ENCODE results near the gene ROR1. TPM values are rescaled to one million over a fixed set of nuclear protein-coding genes. Genes with fewer than 3 reads are reported as not detected.
A peak's percentile ranks its signal among the peaks of the same experiment; 100 is the strongest.

ROR1 gene
- polyA plus RNA-seq, 1 of the 3 experiments (the other 2 are of a cell fraction) = 4.0 TPM

DNA sequence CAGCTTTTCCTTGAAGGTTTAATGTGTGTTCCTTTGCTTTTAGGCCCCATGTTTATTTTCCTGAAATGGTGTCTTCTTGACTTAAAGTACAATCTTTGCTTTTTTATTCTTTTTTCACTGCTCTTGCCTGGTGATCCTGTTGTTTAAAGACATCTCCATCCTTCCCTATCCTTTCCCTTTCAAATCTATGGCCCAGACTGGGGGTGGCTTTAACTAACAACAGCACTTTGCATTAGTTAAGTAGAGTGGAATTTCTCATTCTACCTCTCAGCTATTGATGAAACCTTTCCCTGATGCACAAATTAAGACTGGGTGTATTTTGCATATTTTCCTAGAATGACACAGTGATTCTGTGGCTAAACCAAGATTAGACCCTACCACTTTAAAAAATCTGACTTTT is 84.3 kb downstream of the ROR1 start:
- H3F3A ChIP-seq (replicated peaks; ENCODE audit: insufficient read depth) = no peaks in the 10 kb centered on the region
- no peak for TF ChIP-seq POLR2AphosphoS5 (IDR thresholded peaks at IDR 0.05; ENCODE audit: low read depth, low read length)
- no peak for TF ChIP-seq JUND (IDR thresholded peaks at IDR 0.05)
- no peak for TF ChIP-seq EZH2phosphoT487 (IDR thresholded peaks at IDR 0.05; ENCODE audit: borderline replicate concordance, low read depth)
- TF ChIP-seq, protein P1, sequence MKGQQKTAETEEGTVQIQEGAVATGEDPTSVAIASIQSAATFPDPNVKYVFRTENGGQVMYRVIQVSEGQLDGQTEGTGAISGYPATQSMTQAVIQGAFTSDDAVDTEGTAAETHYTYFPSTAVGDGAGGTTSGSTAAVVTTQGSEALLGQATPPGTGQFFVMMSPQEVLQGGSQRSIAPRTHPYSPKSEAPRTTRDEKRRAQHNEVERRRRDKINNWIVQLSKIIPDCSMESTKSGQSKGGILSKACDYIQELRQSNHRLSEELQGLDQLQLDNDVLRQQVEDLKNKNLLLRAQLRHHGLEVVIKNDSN (IDR thresholded peaks at IDR 0.05; ENCODE audit: borderline replicate concordance, low read depth) = no peak
- ChIA-PET CTCF (interaction anchor here (1.3 kb wide), 2 partner anchors 10 to 166 kb away, joined by 3 read pairs; no protein-coding TSS in a partner anchor), POLR2A (no interaction called here)
- no peaks in the 10 kb centered on the region for H3K9me2 ChIP-seq
- peaks cover 0 to 15% of the 10 kb centered on the region in 2 experiments; a peak in 2 of 4 replicates for H3K4me1 ChIP-seq (ENCODE audit: control insufficient read depth in 1 of 2, insufficient read depth in 2 of 2, low read depth in 1 of 2, low read length in 1 of 2)
- no peaks in the 10 kb centered on the region for H3K9me3 ChIP-seq
- H3K36me3 ChIP-seq (replicated peaks in 1 of 2; ENCODE audit: control insufficient read depth in 1 of 2, insufficient read depth in 2 of 2, low read length in 1 of 2) = peaks cover 0 to 4% of the 10 kb centered on the region in 2 experiments
- H4K20me1 ChIP-seq (ENCODE audit: insufficient read depth) = no peaks in the 10 kb centered on the region
- no peak for DNase-seq
- H3K4me3 ChIP-seq (ENCODE audit: low read depth in 2 of 2, low read length in 1 of 2) = no peak overlapping the region
- no peak overlapping the region for H3K4me2 ChIP-seq
- no peaks in the 10 kb centered on the region for H3K79me2 ChIP-seq (ENCODE audit: insufficient read depth)
- H3K9ac ChIP-seq = no peak overlapping the region
- H3K27ac ChIP-seq (ENCODE audit: low read depth in 2 of 2, low read length in 1 of 2) = no peak overlapping the region; a peak in 1 of 4 replicates
- H2AFZ ChIP-seq (ENCODE audit: low read depth) = no peak overlapping the region
- H3K27me3 ChIP-seq (ENCODE audit: insufficient read depth) = no peaks in the 10 kb centered on the region

DNA sequence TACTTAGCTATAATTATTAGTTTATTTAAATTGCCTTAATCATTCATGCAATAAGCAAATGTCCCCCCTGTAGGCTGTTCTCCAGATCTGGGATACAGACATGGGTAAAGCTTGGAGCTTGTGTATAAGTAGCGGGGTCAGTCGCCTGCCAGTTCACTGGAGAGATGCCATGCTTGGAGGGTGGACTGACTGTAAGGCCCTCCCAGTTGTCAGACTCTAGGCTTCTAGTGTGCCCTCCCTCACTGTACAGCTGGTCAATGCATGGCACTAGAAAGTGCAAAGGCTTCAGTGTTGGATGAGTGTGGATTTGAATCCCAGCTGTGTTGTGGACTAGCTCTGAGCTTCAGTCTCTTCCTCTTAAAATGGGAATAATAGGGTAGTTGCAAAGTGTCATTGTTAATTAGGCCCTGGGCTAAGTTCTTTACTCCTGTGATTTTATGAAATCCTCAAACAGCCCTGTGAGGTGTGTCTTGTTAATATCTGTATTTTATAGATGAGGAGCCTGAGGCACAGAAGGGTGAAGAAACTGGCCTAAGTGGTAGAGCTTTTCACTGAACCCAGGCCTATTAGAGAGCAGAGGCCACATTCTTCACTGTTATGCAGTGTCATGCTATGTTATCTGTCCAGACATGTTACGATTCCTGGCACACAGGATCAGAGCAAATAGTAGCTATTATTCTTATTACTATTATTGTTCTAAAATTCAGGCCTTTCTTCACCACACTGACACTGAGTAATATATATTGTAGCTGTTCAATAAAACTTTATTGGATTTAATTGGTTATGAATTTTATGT is 85.9 kb downstream of the ROR1 start:
- H3K9ac ChIP-seq = no peak overlapping the region
- H3K4me3 ChIP-seq (ENCODE audit: low read depth in 2 of 2, low read length in 1 of 2) = no peak overlapping the region
- peaks cover 0 to 4% of the 10 kb centered on the region in 2 experiments for H3K36me3 ChIP-seq (replicated peaks in 1 of 2; ENCODE audit: control insufficient read depth in 1 of 2, insufficient read depth in 2 of 2, low read length in 1 of 2)
- H3K9me2 ChIP-seq = no peaks in the 10 kb centered on the region
- ChIA-PET CTCF (interaction anchor here (1.1 to 1.5 kb wide), 2 partner anchors 14 to 168 kb away, joined by 3 to 6 read pairs; no protein-coding TSS in a partner anchor), POLR2A (no interaction called here)
- no peaks in the 10 kb centered on the region for H3F3A ChIP-seq (replicated peaks; ENCODE audit: insufficient read depth)
- no peaks in the 10 kb centered on the region for H3K79me2 ChIP-seq (ENCODE audit: insufficient read depth)
- no peaks in the 10 kb centered on the region for H4K20me1 ChIP-seq (ENCODE audit: insufficient read depth)
- no peak overlapping the region for H3K4me2 ChIP-seq
- TF ChIP-seq TEAD4 (IDR thresholded peaks at IDR 0.05; ENCODE audit: borderline replicate concordance, insufficient read depth) (no peak), MXI1 (IDR thresholded peaks at IDR 0.05; ENCODE audit: low read depth, low read length) (no peak), SIN3A (IDR thresholded peaks at IDR 0.05; ENCODE audit: borderline replicate concordance, low read depth, low read length) (no peak), RCOR1 (IDR thresholded peaks at IDR 0.05; ENCODE audit: low read length) (no peak), EZH2phosphoT487 (IDR thresholded peaks at IDR 0.05; ENCODE audit: borderline replicate concordance, low read depth) (no peak), TCF12 (IDR thresholded peaks at IDR 0.05) (no peak)
- TF ChIP-seq, protein P2, sequence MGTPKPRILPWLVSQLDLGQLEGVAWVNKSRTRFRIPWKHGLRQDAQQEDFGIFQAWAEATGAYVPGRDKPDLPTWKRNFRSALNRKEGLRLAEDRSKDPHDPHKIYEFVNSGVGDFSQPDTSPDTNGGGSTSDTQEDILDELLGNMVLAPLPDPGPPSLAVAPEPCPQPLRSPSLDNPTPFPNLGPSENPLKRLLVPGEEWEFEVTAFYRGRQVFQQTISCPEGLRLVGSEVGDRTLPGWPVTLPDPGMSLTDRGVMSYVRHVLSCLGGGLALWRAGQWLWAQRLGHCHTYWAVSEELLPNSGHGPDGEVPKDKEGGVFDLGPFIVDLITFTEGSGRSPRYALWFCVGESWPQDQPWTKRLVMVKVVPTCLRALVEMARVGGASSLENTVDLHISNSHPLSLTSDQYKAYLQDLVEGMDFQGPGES (IDR thresholded peaks at IDR 0.05; ENCODE audit: low read depth, low read length) = no peak
- TF ChIP-seq, protein P3, sequence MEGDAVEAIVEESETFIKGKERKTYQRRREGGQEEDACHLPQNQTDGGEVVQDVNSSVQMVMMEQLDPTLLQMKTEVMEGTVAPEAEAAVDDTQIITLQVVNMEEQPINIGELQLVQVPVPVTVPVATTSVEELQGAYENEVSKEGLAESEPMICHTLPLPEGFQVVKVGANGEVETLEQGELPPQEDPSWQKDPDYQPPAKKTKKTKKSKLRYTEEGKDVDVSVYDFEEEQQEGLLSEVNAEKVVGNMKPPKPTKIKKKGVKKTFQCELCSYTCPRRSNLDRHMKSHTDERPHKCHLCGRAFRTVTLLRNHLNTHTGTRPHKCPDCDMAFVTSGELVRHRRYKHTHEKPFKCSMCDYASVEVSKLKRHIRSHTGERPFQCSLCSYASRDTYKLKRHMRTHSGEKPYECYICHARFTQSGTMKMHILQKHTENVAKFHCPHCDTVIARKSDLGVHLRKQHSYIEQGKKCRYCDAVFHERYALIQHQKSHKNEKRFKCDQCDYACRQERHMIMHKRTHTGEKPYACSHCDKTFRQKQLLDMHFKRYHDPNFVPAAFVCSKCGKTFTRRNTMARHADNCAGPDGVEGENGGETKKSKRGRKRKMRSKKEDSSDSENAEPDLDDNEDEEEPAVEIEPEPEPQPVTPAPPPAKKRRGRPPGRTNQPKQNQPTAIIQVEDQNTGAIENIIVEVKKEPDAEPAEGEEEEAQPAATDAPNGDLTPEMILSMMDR (IDR thresholded peaks at IDR 0.05) = no peak
- TF ChIP-seq, protein P4, sequence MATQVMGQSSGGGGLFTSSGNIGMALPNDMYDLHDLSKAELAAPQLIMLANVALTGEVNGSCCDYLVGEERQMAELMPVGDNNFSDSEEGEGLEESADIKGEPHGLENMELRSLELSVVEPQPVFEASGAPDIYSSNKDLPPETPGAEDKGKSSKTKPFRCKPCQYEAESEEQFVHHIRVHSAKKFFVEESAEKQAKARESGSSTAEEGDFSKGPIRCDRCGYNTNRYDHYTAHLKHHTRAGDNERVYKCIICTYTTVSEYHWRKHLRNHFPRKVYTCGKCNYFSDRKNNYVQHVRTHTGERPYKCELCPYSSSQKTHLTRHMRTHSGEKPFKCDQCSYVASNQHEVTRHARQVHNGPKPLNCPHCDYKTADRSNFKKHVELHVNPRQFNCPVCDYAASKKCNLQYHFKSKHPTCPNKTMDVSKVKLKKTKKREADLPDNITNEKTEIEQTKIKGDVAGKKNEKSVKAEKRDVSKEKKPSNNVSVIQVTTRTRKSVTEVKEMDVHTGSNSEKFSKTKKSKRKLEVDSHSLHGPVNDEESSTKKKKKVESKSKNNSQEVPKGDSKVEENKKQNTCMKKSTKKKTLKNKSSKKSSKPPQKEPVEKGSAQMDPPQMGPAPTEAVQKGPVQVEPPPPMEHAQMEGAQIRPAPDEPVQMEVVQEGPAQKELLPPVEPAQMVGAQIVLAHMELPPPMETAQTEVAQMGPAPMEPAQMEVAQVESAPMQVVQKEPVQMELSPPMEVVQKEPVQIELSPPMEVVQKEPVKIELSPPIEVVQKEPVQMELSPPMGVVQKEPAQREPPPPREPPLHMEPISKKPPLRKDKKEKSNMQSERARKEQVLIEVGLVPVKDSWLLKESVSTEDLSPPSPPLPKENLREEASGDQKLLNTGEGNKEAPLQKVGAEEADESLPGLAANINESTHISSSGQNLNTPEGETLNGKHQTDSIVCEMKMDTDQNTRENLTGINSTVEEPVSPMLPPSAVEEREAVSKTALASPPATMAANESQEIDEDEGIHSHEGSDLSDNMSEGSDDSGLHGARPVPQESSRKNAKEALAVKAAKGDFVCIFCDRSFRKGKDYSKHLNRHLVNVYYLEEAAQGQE (IDR thresholded peaks at IDR 0.05; ENCODE audit: low read depth, low read length) = no peak
- TF ChIP-seq, protein P5, sequence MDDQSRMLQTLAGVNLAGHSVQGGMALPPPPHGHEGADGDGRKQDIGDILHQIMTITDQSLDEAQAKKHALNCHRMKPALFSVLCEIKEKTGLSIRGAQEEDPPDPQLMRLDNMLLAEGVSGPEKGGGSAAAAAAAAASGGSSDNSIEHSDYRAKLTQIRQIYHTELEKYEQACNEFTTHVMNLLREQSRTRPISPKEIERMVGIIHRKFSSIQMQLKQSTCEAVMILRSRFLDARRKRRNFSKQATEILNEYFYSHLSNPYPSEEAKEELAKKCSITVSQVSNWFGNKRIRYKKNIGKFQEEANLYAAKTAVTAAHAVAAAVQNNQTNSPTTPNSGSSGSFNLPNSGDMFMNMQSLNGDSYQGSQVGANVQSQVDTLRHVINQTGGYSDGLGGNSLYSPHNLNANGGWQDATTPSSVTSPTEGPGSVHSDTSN (IDR thresholded peaks at IDR 0.05) = no peak
- TF ChIP-seq, protein P6, sequence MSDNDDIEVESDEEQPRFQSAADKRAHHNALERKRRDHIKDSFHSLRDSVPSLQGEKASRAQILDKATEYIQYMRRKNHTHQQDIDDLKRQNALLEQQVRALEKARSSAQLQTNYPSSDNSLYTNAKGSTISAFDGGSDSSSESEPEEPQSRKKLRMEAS (IDR thresholded peaks at IDR 0.05; ENCODE audit: low read depth) = no peak
- DNase-seq = no peak
- no peaks in the 10 kb centered on the region for H3K27me3 ChIP-seq (ENCODE audit: insufficient read depth)
- H3K4me1 ChIP-seq (ENCODE audit: control insufficient read depth in 1 of 2, insufficient read depth in 2 of 2, low read depth in 1 of 2, low read length in 1 of 2) = peaks cover 0 to 22% of the 10 kb centered on the region in 2 experiments; a peak in 2 of 4 replicates
- 94% methylated on average over 3 of the region's 3 CpGs for WGBS (ENCODE audit: low lambda C conversion rate)
- no peak overlapping the region for H2AFZ ChIP-seq (ENCODE audit: low read depth)
- H3K27ac ChIP-seq (ENCODE audit: low read depth in 2 of 2, low read length in 1 of 2) = peak overlapping the region in 1 of 2 experiments; percentile 43; a peak in 1 of 4 replicates
- H3K9me3 ChIP-seq = no peaks in the 10 kb centered on the region
